Urinary bladder (tissue), 4 donors: ENCODE results near the gene SIGLEC9. TPM values are rescaled to one million over a fixed set of nuclear protein-coding genes. Genes with fewer than 3 reads are reported as not detected.

Source experiments
- DNase-seq: peaks from one replicate; pipeline ENCODE4 v3.0.0-alpha.2; 2015; ENCODE audit errors: extremely low spot score
- H3K27ac ChIP-seq: one replicate; pipeline ENCODE4 v1.5.1; 2013; ENCODE audit warnings: low read depth, mild to moderate bottlenecking, moderate library complexity
- H3K36me3 ChIP-seq: one replicate; pipeline ENCODE4 v1.6.1; 2013; ENCODE audit warnings: mild to moderate bottlenecking, moderate library complexity; ENCODE audit not compliant: insufficient read depth
- H3K4me1 ChIP-seq: one replicate; pipeline ENCODE4 v1.6.1; 2013; ENCODE audit warnings: mild to moderate bottlenecking, moderate library complexity; ENCODE audit not compliant: insufficient read depth
- H3K4me3 ChIP-seq: one replicate; pipeline ENCODE4 v1.5.1; 2013; ENCODE audit warnings: low read depth, low read length
- WGBS: extraction: QIAGEN DNeasy Blood & Tissue Kit; methylation state at CpG from one replicate; pipeline ENCODE4 v1.1.7; 2013; 5-methylcytosine and 5-hydroxymethylcytosine counted together
- polyA plus RNA-seq: library from polyadenylated mRNA; stranded (reverse); fragments of 200-250 nt; gene quantifications from one replicate; pipeline ENCODE4 v1.2.3, GENCODE V29; 2013
- total RNA-seq: library from RNA; depleted of rRNA; stranded (reverse); fragments of >200 nt; gene quantifications from one replicate; pipeline ENCODE4 v1.2.3, GENCODE V29; 2014
- donor health status: healthy with polysubstance abuse.
- donor health status: healthy.

SIGLEC9 gene
- total and polyA plus RNA-seq, 2 donors = 1.4 to 5.5 TPM

DNA sequence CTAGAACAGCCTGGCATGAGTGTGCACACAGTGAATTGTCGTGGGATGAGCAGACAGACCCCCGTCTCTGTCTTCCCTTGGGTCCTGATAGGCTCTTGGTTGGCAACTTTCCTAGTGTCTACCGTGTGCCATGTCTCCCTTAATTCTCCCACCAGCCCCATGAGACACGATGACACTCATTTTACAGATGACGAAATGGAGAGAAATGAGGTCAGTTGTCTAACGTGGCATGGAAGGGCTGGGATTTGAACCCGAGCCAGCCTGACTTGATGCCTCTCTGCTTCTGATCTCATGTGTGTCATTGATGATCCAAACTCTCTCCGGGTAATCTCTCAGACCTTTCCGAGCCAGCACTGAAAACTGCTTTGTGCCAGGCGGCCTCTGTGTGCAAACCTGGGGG is 33.6 kb upstream of the SIGLEC9 start:
- Histone ChIP-seq H3K36me3 (no peaks in the 10 kb centered on the region), H3K4me3 (no peak overlapping the region), H3K27ac (no peak overlapping the region), H3K4me1 (no peaks in the 10 kb centered on the region)
- 75% methylated on average over 10 of the region's 10 CpGs for WGBS
- no peak for DNase-seq

DNA sequence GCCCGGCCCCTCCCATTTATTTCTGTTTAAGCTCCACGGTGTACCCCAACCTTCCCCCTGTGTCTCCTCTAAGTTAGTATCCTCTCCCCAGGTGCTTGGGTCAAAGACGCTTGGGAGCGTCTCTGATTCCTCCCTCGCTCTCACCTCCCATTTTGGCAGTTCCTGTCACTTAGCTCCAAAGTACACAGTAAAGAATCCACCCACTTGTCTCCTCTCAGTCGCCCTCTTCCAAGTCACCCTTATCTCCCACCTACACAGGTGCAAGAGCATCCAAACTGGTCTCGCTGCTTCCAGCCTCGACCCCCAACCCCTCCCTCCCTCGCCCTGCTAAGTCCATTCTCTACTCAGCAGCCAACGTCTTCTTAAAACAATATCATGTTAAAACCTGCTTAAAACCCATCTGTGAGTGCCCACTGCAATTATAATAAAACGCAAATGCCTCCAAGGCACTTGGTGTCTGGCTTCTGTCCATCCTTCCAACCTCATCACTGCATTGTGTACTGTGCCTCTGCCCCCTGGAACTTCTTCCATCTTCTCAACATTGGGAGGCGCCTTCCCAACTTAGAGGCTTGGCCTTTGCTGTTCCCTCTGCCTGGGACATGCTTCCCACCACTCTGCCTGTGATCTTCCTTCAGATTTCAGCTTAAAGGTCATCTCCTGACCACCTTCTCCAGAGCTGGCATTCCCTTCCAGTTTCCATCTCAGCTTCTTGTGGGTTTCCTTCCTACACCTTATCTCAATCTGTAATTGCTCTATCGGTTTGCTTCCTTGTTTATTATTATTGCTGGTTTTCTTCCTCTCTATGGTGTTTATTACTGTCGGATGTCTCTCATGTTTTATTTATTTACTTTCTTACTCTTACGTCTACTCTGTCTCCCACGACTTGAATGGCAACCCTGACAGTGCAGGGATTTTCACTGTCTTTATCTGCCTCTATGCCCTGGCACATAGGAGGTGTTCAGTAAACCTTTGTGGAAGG is 32.5 kb upstream of the SIGLEC9 start:
- no peaks in the 10 kb centered on the region for H3K36me3 ChIP-seq
- H3K27ac ChIP-seq = no peak overlapping the region
- no peak for DNase-seq
- 62% methylated on average over 16 of the region's 16 CpGs for WGBS
- H3K4me3 ChIP-seq = no peak overlapping the region
- no peaks in the 10 kb centered on the region for H3K4me1 ChIP-seq

- H3K4me3 ChIP-seq = no peak overlapping the region
- no peaks in the 10 kb centered on the region for H3K36me3 ChIP-seq
- 67% methylated on average over 8 of the region's 8 CpGs for WGBS
- no peaks in the 10 kb centered on the region for H3K4me1 ChIP-seq
- no peak for DNase-seq
- H3K27ac ChIP-seq = no peak overlapping the region
Measured at GRCh38 chr19:51093101-51093500, 31.6 kb upstream of the SIGLEC9 start.

DNA sequence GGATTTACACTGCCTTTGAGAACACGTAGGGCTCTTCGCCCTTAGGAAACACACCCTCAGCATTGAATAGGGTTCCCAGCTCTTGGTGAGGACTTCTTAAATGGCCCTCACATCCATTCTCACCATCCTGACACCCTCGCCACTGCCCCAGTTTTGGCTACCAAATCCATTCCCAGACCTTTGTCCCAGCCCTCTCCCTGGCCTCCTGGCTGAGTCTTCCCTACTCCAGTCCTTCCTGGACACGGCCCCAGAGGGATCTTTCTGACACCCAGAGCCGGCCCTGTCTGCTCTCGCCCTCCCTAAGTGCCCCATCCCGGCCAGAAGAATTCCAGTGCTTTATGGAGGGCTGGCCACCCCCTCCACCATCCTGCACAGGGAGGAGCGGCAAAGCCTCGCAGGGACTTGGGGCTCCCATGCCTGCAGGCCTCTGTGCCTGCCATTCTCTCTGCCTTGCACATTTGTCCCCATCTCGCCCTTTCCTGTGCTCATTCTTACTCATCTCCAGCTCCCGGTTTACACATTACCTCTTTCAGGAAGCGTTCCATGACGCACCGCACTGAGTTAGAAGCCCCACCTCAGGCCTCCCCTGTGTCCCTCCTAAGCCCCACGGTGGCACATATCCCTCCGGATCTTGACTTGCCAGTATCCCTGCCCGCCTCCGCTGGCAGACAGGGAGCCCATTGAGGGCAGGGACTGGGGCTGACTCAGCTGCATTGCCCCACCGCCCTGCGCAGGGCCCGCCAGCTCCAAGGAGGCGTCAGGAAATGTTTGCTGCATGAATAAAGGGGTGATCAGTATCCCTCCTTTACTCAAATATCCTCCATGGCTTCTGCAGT is 31.0 kb upstream of the SIGLEC9 start:
- no peak overlapping the region for H3K27ac ChIP-seq

GRCh38 chr19:51094696-51095279 is 29.9 kb upstream of the SIGLEC9 start:
- Histone ChIP-seq H3K4me3 (no peak overlapping the region), H3K4me1 (no peaks in the 10 kb centered on the region), H3K36me3 (no peaks in the 10 kb centered on the region), H3K27ac (no peak overlapping the region)
- no peak for DNase-seq
- 25% methylated on average over 15 of the region's 15 CpGs for WGBS

More for the DNA sequence above, 31.0 kb upstream of the SIGLEC9 start:
- no peaks in the 10 kb centered on the region for H3K36me3 ChIP-seq
- 64% methylated on average over 22 of the region's 22 CpGs for WGBS
- no peak for DNase-seq
- no peaks in the 10 kb centered on the region for H3K4me1 ChIP-seq
- H3K4me3 ChIP-seq = no peak overlapping the region

DNA sequence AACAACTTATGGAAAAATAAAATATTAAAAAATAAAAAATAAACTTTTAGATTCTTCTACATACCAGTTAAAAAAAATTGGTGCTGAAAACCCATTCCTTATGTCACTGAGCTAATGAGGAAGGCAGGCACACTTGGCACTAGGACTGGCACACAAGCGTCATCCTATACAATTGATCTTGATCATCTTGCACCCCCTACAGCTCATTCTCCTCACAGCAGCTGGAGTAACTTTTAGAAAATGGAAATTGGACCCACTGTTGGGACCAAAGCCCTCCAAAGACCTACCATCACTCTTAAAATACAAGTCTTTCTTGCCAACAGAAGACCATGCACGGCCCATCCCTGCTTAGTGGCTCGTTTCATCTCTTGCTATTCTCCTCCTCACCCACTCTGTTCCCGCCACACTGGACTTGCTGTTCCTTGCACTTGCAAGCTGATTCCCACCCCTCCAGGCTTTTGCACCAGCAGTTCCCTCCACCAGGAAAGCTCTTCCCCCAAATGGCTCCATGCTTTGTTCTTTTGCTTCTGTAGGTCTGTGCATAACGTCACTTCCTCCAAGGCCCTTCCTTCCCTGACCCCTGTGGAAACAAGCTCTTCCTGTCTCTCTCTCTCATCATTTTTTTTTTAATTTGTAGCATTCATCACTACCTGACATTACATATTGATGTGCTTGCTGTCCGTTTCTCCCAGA is 28.1 kb upstream of the SIGLEC9 start:
- Histone ChIP-seq H3K36me3 (no peaks in the 10 kb centered on the region), H3K4me1 (no peaks in the 10 kb centered on the region), H3K4me3 (no peak overlapping the region), H3K27ac (no peak overlapping the region)
- 71% methylated on average over 6 of the region's 6 CpGs for WGBS
- DNase-seq = no peak

GRCh38 chr19:51097166-51097738 is 27.5 kb upstream of the SIGLEC9 start:
- Histone ChIP-seq H3K27ac (no peak overlapping the region), H3K4me3 (no peak overlapping the region), H3K4me1 (no peaks in the 10 kb centered on the region), H3K36me3 (no peaks in the 10 kb centered on the region)
- 7% methylated on average over 8 of the region's 8 CpGs for WGBS
- DNase-seq = no peak

DNA sequence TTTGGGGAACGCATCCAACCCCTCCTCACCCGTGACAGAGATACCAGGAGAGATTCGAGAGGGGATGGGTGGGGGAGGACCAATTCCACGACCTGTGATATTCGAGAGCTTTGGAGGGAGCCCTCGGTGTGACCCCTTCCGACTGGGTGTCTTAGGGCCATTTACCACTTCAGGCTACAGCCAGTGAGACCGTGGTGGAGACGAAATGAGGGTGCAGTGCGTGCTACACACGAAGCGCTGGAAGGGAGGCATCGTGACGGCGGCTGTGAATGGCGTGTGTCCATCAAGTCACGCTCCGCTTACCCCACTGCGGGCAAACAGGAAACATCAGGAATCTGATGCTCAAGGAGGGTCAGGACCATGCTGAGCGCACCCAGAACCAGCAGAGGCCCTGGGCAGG is 26.9 kb upstream of the SIGLEC9 start:
- no peak for DNase-seq
- WGBS = 87% methylated on average over 20 of the region's 20 CpGs
- Histone ChIP-seq H3K27ac (no peak overlapping the region), H3K4me1 (no peaks in the 10 kb centered on the region), H3K4me3 (no peak overlapping the region), H3K36me3 (no peaks in the 10 kb centered on the region)

GRCh38 chr19:51098365-51099046 is 26.2 kb upstream of the SIGLEC9 start:
- Histone ChIP-seq H3K4me1 (no peaks in the 10 kb centered on the region), H3K27ac (no peak overlapping the region), H3K4me3 (no peak overlapping the region), H3K36me3 (no peaks in the 10 kb centered on the region)
- WGBS = 33% methylated on average over 78 of the region's 78 CpGs
- DNase-seq = no peak

DNA sequence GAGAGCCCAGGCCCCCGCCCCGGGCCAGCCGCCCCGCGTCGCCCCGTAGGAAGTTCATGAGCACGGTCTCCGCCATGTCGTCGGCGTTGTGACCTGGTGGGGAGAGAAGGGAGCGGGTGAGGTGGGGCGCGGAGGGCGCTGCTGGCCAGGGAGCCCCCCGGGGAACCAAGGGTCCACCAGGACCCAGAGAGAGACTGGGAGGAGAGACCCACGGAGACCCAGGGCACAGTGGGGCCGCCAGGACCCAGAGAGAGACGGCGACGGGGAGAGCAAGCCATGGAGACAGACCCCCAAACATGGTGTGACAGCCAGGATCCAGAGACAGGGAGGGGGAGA is 25.7 kb upstream of the SIGLEC9 start:
- Histone ChIP-seq H3K4me3 (no peak overlapping the region), H3K4me1 (no peaks in the 10 kb centered on the region), H3K36me3 (no peaks in the 10 kb centered on the region), H3K27ac (no peak overlapping the region)
- DNase-seq = no peak
- WGBS = 51% methylated on average over 22 of the region's 22 CpGs

- H3K27ac ChIP-seq = no peak overlapping the region
- H3K4me1 ChIP-seq = no peaks in the 10 kb centered on the region
- H3K36me3 ChIP-seq = no peaks in the 10 kb centered on the region
- DNase-seq = no peak
- H3K4me3 ChIP-seq = no peak overlapping the region
- WGBS = 53% methylated on average over 3 of the region's 3 CpGs
Measured at GRCh38 chr19:51100601-51101000, 24.1 kb upstream of the SIGLEC9 start.

DNA sequence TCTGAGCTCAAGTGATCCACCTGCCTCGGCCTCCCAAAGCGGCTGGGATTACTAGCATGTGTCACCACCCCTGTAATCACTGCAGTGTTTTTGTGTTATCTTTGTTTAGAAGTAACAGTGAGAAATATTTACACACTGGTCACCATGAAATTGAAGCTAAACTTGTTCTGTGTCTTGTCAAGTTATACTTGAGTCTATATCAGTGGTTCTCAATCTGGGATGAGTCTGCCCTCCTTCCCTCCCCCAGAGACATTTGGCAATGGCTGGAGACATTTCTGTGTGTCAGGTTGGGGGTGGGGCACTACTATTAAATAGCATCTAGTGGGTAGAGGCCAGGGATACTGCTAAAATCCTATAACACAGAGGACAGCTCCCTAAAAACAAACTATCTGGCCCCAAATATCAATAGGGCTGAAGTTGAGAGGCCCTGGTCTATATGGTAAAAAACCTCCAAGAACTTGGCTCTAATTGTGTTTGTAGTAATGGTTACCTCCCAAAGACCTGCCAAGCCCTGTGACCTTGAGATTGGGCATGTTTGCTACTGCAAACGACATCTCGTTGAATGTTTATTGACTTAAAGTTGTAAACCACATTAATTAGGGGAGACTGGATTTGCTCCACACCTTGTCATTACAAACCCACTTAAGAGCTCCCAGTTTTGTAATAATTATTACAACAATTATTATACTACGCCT is 23.4 kb upstream of the SIGLEC9 start:
- no peak overlapping the region for H3K4me3 ChIP-seq
- no peak for DNase-seq
- WGBS = 56% methylated on average over 5 of the region's 5 CpGs
- no peaks in the 10 kb centered on the region for H3K36me3 ChIP-seq
- no peak overlapping the region for H3K27ac ChIP-seq
- H3K4me1 ChIP-seq = no peaks in the 10 kb centered on the region
